SHP77 treated with DMSO at 0.1 percent for 48 hours (cell line): Measurements from ENCODE around the gene MTFR1L.

Experiments used
- DNase-seq: peaks from one replicate; lab custom pipeline; 2025; lab: John Stamatoyannopoulos, UW

The MTFR1L gene

GRCh38 chr1:25807480-25808390, 12.0 kb upstream of the MTFR1L start:
- DNase-seq = no peak

- DNase-seq = no peak
Observed at GRCh38 chr1:25808481-25809244, 11.1 kb upstream of the MTFR1L start.

DNA sequence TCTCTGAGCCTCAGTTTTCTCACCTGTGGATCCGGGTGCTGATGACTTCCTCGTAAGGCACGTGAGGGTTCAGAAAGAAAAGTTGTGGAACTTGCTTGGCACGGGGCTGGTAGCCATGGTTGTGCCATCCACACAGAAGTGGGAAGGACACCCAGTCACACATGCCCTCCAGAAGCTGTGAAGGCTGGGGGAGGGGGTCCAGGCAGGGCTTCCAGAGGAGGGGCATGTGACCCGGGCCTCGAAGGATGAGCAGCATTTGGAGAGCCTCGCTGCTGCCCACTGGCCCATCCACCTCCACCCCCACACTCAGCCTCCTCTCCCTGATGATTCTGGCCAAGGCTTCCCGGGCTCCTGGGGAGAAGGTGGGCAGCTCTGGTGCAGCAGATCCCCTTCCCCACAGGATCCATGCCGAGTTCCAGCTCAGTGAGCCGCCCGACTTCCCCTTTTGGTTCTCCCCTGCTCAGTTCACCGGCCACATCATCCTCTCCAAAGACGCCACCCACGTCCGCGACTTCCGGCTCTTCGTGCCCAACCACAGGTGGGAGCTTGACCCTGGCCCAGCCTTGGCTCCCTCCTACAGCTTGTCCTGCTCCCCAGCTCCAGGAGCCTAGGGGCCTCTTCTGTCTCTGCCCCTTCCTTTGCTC, 10.3 kb upstream of the MTFR1L start:
- DNase-seq = no peak

GRCh38 chr1:25809929-25810328, 9.8 kb upstream of the MTFR1L start:
- DNase-seq = no peak

DNA sequence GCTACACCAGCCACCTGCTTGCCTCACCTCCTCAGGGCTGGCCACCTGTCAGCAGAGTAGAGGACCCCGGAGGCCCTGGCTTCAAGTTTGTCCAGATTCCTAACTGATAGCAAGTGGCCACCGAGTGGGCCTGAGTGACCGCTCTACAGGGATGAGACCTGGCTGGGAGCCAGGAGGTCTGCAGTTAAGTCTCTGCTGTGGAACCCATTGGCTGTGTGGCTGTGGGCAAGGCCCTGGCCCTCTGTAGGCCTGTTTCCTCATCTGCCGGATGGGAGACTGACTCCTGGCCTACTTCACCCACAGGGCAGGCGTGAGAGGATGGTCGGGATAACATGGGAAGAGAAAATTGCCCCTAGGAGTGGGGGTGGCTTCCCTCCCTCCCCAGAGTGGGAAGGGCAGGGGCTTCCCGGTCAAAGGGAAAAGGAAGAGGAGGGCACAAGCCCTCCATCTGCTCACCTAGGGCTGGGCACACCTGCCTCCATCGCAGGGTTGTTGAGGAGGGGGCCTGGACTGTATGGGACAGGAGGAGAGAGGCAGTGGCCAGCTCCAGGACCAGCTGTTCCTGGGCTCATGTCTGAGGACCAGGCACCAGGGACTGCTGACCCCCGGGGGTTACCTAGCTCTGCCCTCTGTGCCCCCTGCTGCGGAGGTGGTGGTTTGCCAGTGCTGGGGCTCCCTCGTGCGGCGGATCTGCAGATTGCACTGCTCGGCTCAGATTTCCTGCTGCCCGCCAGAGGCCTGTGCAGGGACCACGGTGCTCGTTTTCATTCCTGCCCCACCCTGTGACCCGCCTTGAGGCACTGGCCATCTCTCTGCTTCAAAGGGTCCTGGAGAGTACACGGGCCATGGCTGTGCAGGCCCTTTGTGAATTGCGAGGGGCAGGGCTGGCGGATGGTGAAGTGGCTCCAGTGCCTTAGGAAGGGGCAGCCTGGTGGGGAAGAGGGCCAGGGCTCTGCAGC, 9.1 kb upstream of the MTFR1L start:
- no peak for DNase-seq

- DNase-seq = no peak
Observed at GRCh38 chr1:25811384-25812082, 8.2 kb upstream of the MTFR1L start.

- DNase-seq = no peak
Observed at GRCh38 chr1:25813071-25813733, 6.6 kb upstream of the MTFR1L start.

DNA sequence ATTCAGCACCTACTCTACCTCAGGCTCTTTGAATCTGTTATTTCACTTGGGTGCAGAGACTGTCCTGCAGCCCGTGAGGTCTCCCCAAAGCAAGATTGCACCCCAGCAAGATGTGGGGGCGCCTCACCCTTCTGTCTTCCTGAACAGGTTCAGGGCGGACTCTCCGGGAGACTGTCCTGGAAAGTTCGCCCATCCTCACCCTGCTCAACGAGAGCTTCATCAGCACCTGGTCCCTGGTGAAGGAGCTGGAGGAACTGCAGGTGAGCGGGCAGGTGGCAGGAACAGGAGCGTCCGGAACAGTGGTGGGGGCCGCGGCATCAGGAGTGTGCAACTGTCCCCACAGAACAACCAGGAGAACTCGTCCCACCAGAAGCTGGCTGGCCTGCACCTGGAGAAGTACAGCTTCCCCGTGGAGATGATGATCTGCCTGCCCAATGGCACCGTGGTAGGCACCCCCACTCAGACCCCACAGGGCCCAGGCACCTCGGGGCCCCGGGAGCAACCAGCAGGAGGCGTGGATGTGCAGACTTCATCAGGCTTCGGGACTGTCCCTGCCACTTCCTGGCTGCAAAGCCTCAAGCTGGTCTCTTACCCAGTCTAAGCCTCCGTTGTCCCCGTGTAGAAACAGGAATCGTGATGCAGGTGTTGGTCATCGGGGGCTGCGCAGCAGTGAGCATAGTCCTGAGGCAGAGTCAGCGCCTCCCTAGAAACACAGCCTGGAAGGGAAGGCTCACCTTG, 5.9 kb upstream of the MTFR1L start:
- DNase-seq = no peak

- no peak for DNase-seq
Observed at GRCh38 chr1:25814549-25815087, 5.1 kb upstream of the MTFR1L start.

DNA sequence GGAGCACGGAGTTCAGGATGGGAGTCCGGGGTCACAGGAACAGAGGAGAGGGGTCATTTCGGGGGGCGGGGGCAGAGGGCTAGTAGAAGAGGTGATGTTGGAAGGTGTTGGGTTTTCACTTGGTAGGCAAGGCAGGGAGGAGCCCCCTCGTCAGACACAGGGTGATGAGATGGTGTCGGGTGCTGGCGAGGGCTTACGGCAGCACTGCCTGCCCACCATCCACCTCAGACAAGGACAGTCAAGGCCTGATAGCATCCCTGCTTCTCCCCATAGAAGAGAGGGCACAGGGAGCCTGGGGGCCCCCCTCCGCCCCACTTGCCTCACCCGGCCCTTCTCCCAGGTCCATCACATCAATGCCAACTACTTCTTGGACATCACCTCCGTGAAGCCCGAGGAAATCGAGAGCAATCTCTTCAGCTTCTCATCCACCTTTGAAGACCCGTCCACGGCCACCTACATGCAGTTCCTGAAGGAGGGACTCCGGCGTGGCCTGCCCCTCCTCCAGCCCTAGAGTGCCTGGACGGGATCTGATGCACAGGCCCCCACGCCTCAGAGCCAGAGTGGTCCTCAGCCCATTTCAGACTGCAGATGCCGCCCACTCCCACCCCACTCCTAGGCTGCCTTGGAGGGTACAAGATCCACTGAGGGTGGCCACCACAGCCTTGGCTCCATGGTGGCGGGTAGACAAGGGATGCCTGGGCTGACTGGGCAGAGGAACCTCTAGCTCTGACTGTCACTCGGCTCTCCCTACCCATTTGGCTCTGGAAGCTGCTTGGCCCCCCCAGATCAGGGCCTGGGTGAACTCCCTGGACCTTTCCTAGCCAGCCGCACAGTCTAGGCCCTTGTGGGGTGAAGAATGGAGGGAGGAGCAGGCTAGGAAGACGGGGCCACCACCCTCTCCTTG, 4.3 kb upstream of the MTFR1L start:
- DNase-seq = no peak

DNA sequence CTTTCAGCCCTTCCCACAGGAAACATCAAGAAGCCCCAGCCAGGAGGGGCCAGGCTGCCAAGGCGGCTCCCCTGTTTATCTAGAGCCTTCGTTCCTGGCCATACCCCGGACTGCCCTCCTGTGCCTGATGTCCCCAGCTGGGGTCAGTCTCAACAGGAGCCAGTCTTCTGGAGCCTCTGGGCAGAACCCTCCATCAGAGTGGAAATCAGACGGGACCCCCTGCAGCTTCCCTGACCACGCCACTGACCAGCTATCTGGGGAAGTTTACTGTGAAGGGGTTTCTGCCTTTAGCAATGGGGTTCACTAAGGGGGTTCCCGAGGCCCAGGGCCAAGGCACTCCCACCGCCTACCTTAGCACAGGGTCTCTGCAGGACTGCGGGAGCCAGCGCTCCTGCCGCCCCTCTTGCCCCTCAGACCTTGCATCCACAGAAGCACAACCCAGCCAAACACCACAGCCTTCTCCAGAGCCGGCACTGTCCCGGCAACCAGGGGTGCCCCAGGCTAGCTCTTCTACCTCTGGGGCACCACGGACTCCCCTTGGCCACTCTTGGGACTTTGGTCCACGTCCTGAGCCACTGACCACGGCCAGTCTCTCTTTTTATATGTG, 3.5 kb upstream of the MTFR1L start:
- no peak for DNase-seq

GRCh38 chr1:25817840-25818501, 1.8 kb upstream of the MTFR1L start:
- DNase-seq = no peak

DNA sequence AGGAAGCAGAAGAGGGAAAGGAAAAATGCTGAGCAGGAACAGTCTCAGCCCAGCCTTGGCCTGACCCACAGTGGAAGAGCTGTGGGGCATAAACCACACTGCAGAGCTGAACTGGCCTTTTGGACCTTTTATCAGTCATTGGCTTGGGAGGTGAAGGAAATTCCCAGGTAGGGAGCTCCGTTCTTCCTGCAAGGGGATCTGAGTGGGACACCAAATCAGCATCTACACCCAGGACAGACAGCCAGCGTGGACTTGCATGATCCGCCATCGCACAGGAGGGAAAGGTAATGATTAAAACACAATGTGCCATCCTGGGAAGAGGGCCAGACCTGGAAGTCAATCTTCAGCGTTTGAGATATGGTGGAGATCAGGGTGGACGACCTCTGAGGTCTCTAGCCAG, 1.2 kb upstream of the MTFR1L start:
- no peak for DNase-seq

- DNase-seq = peak; percentile 24
Observed at GRCh38 chr1:25820247-25821111, 725 bp downstream of the MTFR1L start.

GRCh38 chr1:25821112-25821476, 1.3 kb downstream of the MTFR1L start:
- no peak for DNase-seq

GRCh38 chr1:25821630-25822091, 1.9 kb downstream of the MTFR1L start:
- DNase-seq = no peak
